Uterus (tissue), 2 donors: ENCODE measurements around the gene PSMB10.

Source experiments
- CTCF ChIP-seq, 4 experiments: fragments of 200-600 bp in 2 of 4; fragments of 450-650 bp in 2 of 4; sonication (generic) in 2 of 4; IDR thresholded peaks; one replicate each; pipeline ENCODE4 v1.5.1; 2016 to 2019; ENCODE audit warnings: antibody characterized with exemption in 4 of 4, mild to moderate bottlenecking in 2 of 4, moderate library complexity in 1 of 4
- POLR2A ChIP-seq, 2 donors: fragments of 450-650 bp; IDR thresholded peaks; one replicate each; pipeline ENCODE4 v1.6.1; 2016; ENCODE audit warnings: antibody characterized with exemption in 2 of 2, mild to moderate bottlenecking in 1 of 2, moderate library complexity in 1 of 2

GRCh38 chr16:67885976-67886375 is 50.7 kb downstream of the PSMB10 start:
- TF ChIP-seq CTCF (IDR thresholded peaks at IDR 0.05) (no peak), POLR2A (IDR thresholded peaks at IDR 0.05) (no peak)
